Prostate gland (tissue), 2 donors: ENCODE data around the gene PAH.

ENCODE experiments used
- POLR2A ChIP-seq: fragments of 450-650 bp; IDR thresholded peaks from one replicate; pipeline ENCODE4 v1.6.1; 2016; ENCODE audit warnings: antibody characterized with exemption, mild to moderate bottlenecking
- POLR2AphosphoS5 ChIP-seq: sonication (generic); formaldehyde crosslinking; IDR thresholded peaks from one replicate; pipeline ENCODE4 v1.6.1; 2017; ENCODE audit warnings: antibody characterized with exemption
- TF ChIP-seq, protein P1 (sequence below), 4 experiments: fragments of 200-600 bp in 2 of 4; fragments of 450-650 bp in 2 of 4; sonication (generic) in 2 of 4; IDR thresholded peaks; 1 replicate in 3 of 4; 2 replicates in 1 of 4; pipeline ENCODE4 v1.5.1; 2016 to 2019; ENCODE audit warnings: antibody characterized with exemption in 4 of 4, mild to moderate bottlenecking in 2 of 4, moderate library complexity in 2 of 4

DNA sequence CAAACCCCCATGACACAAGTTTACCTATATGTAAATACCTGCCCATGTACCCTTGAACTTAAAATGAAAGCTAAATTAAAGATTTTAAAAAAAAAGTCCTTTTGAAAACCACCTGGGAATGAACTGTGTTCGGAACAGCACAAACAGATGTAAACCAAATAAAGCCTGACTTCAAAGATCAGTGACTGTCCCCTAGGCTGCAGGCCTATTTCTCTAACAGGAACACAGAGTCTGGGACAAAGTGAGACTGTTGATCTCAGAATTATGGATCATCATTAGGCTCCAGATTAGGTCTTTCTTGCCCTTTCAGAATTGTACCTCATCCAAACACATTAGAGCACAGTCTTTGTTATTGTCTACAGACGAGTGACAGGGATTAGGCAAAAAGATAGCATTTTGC, 54.6 kb downstream of the PAH start:
- TF ChIP-seq POLR2A (no peak), POLR2AphosphoS5 (no peak)
- TF ChIP-seq, protein P1, sequence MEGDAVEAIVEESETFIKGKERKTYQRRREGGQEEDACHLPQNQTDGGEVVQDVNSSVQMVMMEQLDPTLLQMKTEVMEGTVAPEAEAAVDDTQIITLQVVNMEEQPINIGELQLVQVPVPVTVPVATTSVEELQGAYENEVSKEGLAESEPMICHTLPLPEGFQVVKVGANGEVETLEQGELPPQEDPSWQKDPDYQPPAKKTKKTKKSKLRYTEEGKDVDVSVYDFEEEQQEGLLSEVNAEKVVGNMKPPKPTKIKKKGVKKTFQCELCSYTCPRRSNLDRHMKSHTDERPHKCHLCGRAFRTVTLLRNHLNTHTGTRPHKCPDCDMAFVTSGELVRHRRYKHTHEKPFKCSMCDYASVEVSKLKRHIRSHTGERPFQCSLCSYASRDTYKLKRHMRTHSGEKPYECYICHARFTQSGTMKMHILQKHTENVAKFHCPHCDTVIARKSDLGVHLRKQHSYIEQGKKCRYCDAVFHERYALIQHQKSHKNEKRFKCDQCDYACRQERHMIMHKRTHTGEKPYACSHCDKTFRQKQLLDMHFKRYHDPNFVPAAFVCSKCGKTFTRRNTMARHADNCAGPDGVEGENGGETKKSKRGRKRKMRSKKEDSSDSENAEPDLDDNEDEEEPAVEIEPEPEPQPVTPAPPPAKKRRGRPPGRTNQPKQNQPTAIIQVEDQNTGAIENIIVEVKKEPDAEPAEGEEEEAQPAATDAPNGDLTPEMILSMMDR (IDR thresholded peaks at IDR 0.05) = no peak
